ES-I3 (cell line): ENCODE results near the gene PAX5.

ENCODE experiments used
- H3K36me3 ChIP-seq: 2 replicates; pipeline ENCODE4 v1.6.1; 2013; ENCODE audit warnings: mild to moderate bottlenecking, low read length, control low read depth, moderate library complexity; ENCODE audit not compliant: insufficient read depth
- H3K4me1 ChIP-seq: 2 replicates; pipeline ENCODE4 v1.6.1; 2013; ENCODE audit warnings: mild to moderate bottlenecking, control low read depth, low read length; ENCODE audit not compliant: insufficient read depth
- H3K9ac ChIP-seq: 2 replicates; pipeline ENCODE4 v1.6.1; 2013; ENCODE audit warnings: low read depth, mild to moderate bottlenecking, low read length, moderate library complexity
- H3K9me3 ChIP-seq: 2 replicates; pipeline ENCODE4 v1.6.1; 2013; ENCODE audit warnings: mild to moderate bottlenecking, low read length, moderate library complexity; ENCODE audit not compliant: control insufficient read depth, insufficient read depth

Gene PAX5

GRCh38 chr9:37025071-37025822, 8.8 kb downstream of the PAX5 start:
- peak overlapping the region; percentile 44; the same call in 1 of the 2 replicates for H3K9ac ChIP-seq
- H3K9me3 ChIP-seq, result no peaks in the 10 kb centered on the region; the same call in 1 of the 2 replicates
- no peaks in the 10 kb centered on the region; the same call in 1 of the 2 replicates for H3K4me1 ChIP-seq
- H3K36me3 ChIP-seq, result no peaks in the 10 kb centered on the region

- no peaks in the 10 kb centered on the region for H3K36me3 ChIP-seq
- no peak overlapping the region for H3K9ac ChIP-seq
- H3K9me3 ChIP-seq, result no peaks in the 10 kb centered on the region
- no peaks in the 10 kb centered on the region for H3K4me1 ChIP-seq
These were observed 16.5 kb downstream of the PAX5 start for GRCh38 chr9:37017546-37017945.

- Histone ChIP-seq H3K36me3 (no peaks in the 10 kb centered on the region), H3K9ac (no peak overlapping the region), H3K9me3 (no peaks in the 10 kb centered on the region), H3K4me1 (no peaks in the 10 kb centered on the region)
These were observed 22.5 kb downstream of the PAX5 start for GRCh38 chr9:37011530-37011929.

- Histone ChIP-seq H3K4me1 (no peaks in the 10 kb centered on the region), H3K9me3 (no peaks in the 10 kb centered on the region), H3K9ac (no peak overlapping the region), H3K36me3 (no peaks in the 10 kb centered on the region)
These were observed 23.1 kb downstream of the PAX5 start for GRCh38 chr9:37010976-37011375.

- no peaks in the 10 kb centered on the region for H3K36me3 ChIP-seq
- no peaks in the 10 kb centered on the region for H3K4me1 ChIP-seq
- no peaks in the 10 kb centered on the region for H3K9me3 ChIP-seq
- H3K9ac ChIP-seq, result no peak overlapping the region
These were observed 23.9 kb downstream of the PAX5 start for GRCh38 chr9:37010180-37010579.

GRCh38 chr9:37007295-37007694, 26.8 kb downstream of the PAX5 start:
- H3K36me3 ChIP-seq, result no peaks in the 10 kb centered on the region
- no peak overlapping the region for H3K9ac ChIP-seq
- H3K4me1 ChIP-seq, result no peaks in the 10 kb centered on the region
- no peaks in the 10 kb centered on the region for H3K9me3 ChIP-seq

GRCh38 chr9:37005517-37006140, 28.4 kb downstream of the PAX5 start:
- Histone ChIP-seq H3K9me3 (no peaks in the 10 kb centered on the region), H3K4me1 (no peaks in the 10 kb centered on the region), H3K36me3 (no peaks in the 10 kb centered on the region), H3K9ac (no peak overlapping the region)

GRCh38 chr9:37004424-37004935, 29.6 kb downstream of the PAX5 start:
- Histone ChIP-seq H3K36me3 (no peaks in the 10 kb centered on the region), H3K4me1 (no peaks in the 10 kb centered on the region), H3K9me3 (no peaks in the 10 kb centered on the region), H3K9ac (no peak overlapping the region)

- Histone ChIP-seq H3K4me1 (no peaks in the 10 kb centered on the region), H3K36me3 (no peaks in the 10 kb centered on the region), H3K9me3 (no peaks in the 10 kb centered on the region), H3K9ac (peak overlapping the region; percentile 29; the same call in 1 of the 2 replicates)
These were observed 31.5 kb downstream of the PAX5 start for GRCh38 chr9:37002413-37003217.

GRCh38 chr9:37002036-37002412, 32.0 kb downstream of the PAX5 start:
- H3K9ac ChIP-seq, result no peak overlapping the region

GRCh38 chr9:37001459-37001858, 32.6 kb downstream of the PAX5 start:
- peaks cover 7% of the 10 kb centered on the region; the same call in 1 of the 2 replicates for H3K4me1 ChIP-seq
- no peak overlapping the region for H3K9ac ChIP-seq
- H3K9me3 ChIP-seq, result no peaks in the 10 kb centered on the region

More at GRCh38 chr9:37002036-37002412, 32.0 kb downstream of the PAX5 start:
- H3K9me3 ChIP-seq, result no peaks in the 10 kb centered on the region
- peaks cover 2% of the 10 kb centered on the region; the same call in 1 of the 2 replicates for H3K4me1 ChIP-seq
- H3K36me3 ChIP-seq, result no peaks in the 10 kb centered on the region

GRCh38 chr9:36999728-37000333, 34.2 kb downstream of the PAX5 start:
- H3K9me3 ChIP-seq, result no peaks in the 10 kb centered on the region
- no peak overlapping the region for H3K9ac ChIP-seq
- H3K36me3 ChIP-seq, result no peaks in the 10 kb centered on the region
- H3K4me1 ChIP-seq, result peaks cover 12% of the 10 kb centered on the region; the same call in 1 of the 2 replicates

More at GRCh38 chr9:37001459-37001858, 32.6 kb downstream of the PAX5 start:
- no peaks in the 10 kb centered on the region for H3K36me3 ChIP-seq

GRCh38 chr9:36997414-36997813, 36.7 kb downstream of the PAX5 start:
- Histone ChIP-seq H3K4me1 (peaks cover 12% of the 10 kb centered on the region; the same call in 1 of the 2 replicates), H3K9ac (no peak overlapping the region), H3K36me3 (no peaks in the 10 kb centered on the region)

GRCh38 chr9:36996706-36997086, 37.4 kb downstream of the PAX5 start:
- no peaks in the 10 kb centered on the region for H3K36me3 ChIP-seq
- no peaks in the 10 kb centered on the region for H3K9me3 ChIP-seq
- H3K9ac ChIP-seq, result no peak overlapping the region
- peaks cover 12% of the 10 kb centered on the region; the same call in 1 of the 2 replicates for H3K4me1 ChIP-seq

More at GRCh38 chr9:36997414-36997813, 36.7 kb downstream of the PAX5 start:
- no peaks in the 10 kb centered on the region for H3K9me3 ChIP-seq
